Aortic smooth muscle cell (primary cell): ENCODE results near the gene GARIN1A. TPM values are rescaled to one million over a fixed set of nuclear protein-coding genes. Genes with fewer than 3 reads are reported as not detected.

Experiments used
- total RNA-seq: library from RNA; depleted of rRNA; stranded (reverse); fragments of >200 nt; gene quantifications from 2 replicates; pipeline ENCODE4 v1.2.3, GENCODE V29; 2014

GARIN1A gene
- total RNA-seq = 0.92 and 1.6 TPM in 2 replicates

GRCh38 chr7:128671992-128672391 is at the start of gene GARIN1A:
GARIN1A (plus strand) TSS chr7:128672292; CDS start chr7:128672398, 106 bp downstream.

Other genes starting within 250 kb of the GARIN1A start
- gene HILPDA, start 216.4 kb upstream of the GARIN1A start, total RNA-seq = 8.5 and 9.1 TPM in 2 replicates
- 34.7 and 37.9 TPM in 2 replicates for gene METTL2B, start 195.5 kb upstream of the GARIN1A start, total RNA-seq
- 1,477 and 1,624 TPM in 2 replicates for gene CALU, start 67.1 kb downstream of the GARIN1A start, total RNA-seq
- gene OPN1SW, start 103.5 kb downstream of the GARIN1A start, total RNA-seq = not detected in 2 replicates
- 5.8 and 7.6 TPM in 2 replicates for gene CCDC136, start 119.7 kb downstream of the GARIN1A start, total RNA-seq
- 104 and 110 TPM in 2 replicates for gene FLNC, start 158.1 kb downstream of the GARIN1A start, total RNA-seq
- gene ATP6V1F, start 190.6 kb downstream of the GARIN1A start, total RNA-seq = 83.3 and 92.7 TPM in 2 replicates
- under 0.01 TPM in 1 of 2 replicates, not detected in the other for gene KCP, start 238.4 kb downstream of the GARIN1A start, total RNA-seq